ENCODE results near the gene LTBP1.

LTBP1 gene

GRCh38 chr2:33273479-33273878, 326.7 kb downstream of the LTBP1 start:
- TF ChIP-seq CTCF (IDR thresholded peaks at IDR 0.05; ENCODE audit: low read depth, low read length): no peak
- DNase-seq (ENCODE audit: extremely low read depth, low read depth): no peak

GRCh38 chr2:33274524-33274923, 327.8 kb downstream of the LTBP1 start:
- TF ChIP-seq CTCF (IDR thresholded peaks at IDR 0.05; ENCODE audit: low read depth, low read length): no peak
- DNase-seq (ENCODE audit: extremely low read depth, low read depth): no peak

GRCh38 chr2:33275689-33276444, 329.1 kb downstream of the LTBP1 start:
- peak; percentile 49 for DNase-seq (ENCODE audit: extremely low read depth, low read depth)
- no peak for TF ChIP-seq CTCF (IDR thresholded peaks at IDR 0.05; ENCODE audit: low read depth, low read length)

GRCh38 chr2:33277002-33277426, 330.3 kb downstream of the LTBP1 start:
- DNase-seq (ENCODE audit: extremely low read depth, low read depth): no peak
- TF ChIP-seq CTCF (IDR thresholded peaks at IDR 0.05; ENCODE audit: low read depth, low read length): no peak

GRCh38 chr2:33278245-33278943, 331.6 kb downstream of the LTBP1 start:
- no peak for TF ChIP-seq CTCF (IDR thresholded peaks at IDR 0.05; ENCODE audit: low read depth, low read length)
- no peak for DNase-seq (ENCODE audit: extremely low read depth, low read depth)

GRCh38 chr2:33284287-33284686, 337.5 kb downstream of the LTBP1 start:
- no peak for DNase-seq (ENCODE audit: extremely low read depth, low read depth)
- no peak for TF ChIP-seq CTCF (IDR thresholded peaks at IDR 0.05; ENCODE audit: low read depth, low read length)

GRCh38 chr2:33287507-33288005, 340.8 kb downstream of the LTBP1 start:
- no peak for DNase-seq (ENCODE audit: extremely low read depth, low read depth)
- TF ChIP-seq CTCF (IDR thresholded peaks at IDR 0.05; ENCODE audit: low read depth, low read length): no peak
